ENCODE data around the gene DTNB.

The DTNB gene

GRCh38 chr2:25375371-25375988 is 297.9 kb downstream of the DTNB start:
- DNase-seq (ENCODE audit: extremely low read depth in 1 of 2, low read depth in 1 of 2): no peak

- no peak for DNase-seq (ENCODE audit: extremely low read depth in 1 of 2, low read depth in 1 of 2)
Measured at GRCh38 chr2:25374827-25375226, 298.6 kb downstream of the DTNB start.

- no peak for DNase-seq (ENCODE audit: extremely low read depth in 1 of 2, low read depth in 1 of 2)
Measured at GRCh38 chr2:25374411-25374810, 299.0 kb downstream of the DTNB start.

GRCh38 chr2:25373269-25373981 is 300.0 kb downstream of the DTNB start:
- no peak for DNase-seq (ENCODE audit: extremely low read depth in 1 of 2, low read depth in 1 of 2)

GRCh38 chr2:25372405-25373268 is 300.7 kb downstream of the DTNB start:
- no peak for DNase-seq (ENCODE audit: extremely low read depth in 1 of 2, low read depth in 1 of 2)

- no peak for DNase-seq (ENCODE audit: extremely low read depth in 1 of 2, low read depth in 1 of 2)
Measured at GRCh38 chr2:25371253-25372241, 301.8 kb downstream of the DTNB start.

- no peak for DNase-seq (ENCODE audit: extremely low read depth in 1 of 2, low read depth in 1 of 2)
Measured at GRCh38 chr2:25369876-25370275, 303.5 kb downstream of the DTNB start.

- DNase-seq (ENCODE audit: extremely low read depth in 1 of 2, low read depth in 1 of 2): no peak
Measured at GRCh38 chr2:25369439-25369838, 303.9 kb downstream of the DTNB start.

- DNase-seq (ENCODE audit: extremely low read depth in 1 of 2, low read depth in 1 of 2): no peak
Measured at GRCh38 chr2:25368660-25369059, 304.7 kb downstream of the DTNB start.

- no peak for DNase-seq (ENCODE audit: extremely low read depth in 1 of 2, low read depth in 1 of 2)
Measured at GRCh38 chr2:25367296-25367695, 306.1 kb downstream of the DTNB start.

- DNase-seq (ENCODE audit: extremely low read depth in 1 of 2, low read depth in 1 of 2): no peak
Measured at GRCh38 chr2:25366629-25367028, 306.7 kb downstream of the DTNB start.

- no peak for DNase-seq (ENCODE audit: extremely low read depth in 1 of 2, low read depth in 1 of 2)
Measured at GRCh38 chr2:25365241-25365640, 308.1 kb downstream of the DTNB start.

GRCh38 chr2:25363733-25364132 is 309.6 kb downstream of the DTNB start:
- no peak for DNase-seq (ENCODE audit: extremely low read depth in 1 of 2, low read depth in 1 of 2)

- DNase-seq (ENCODE audit: extremely low read depth in 1 of 2, low read depth in 1 of 2): peak in 1 of 2 donors; percentile 44
Measured at GRCh38 chr2:25362434-25363145, 310.8 kb downstream of the DTNB start.

GRCh38 chr2:25362049-25362433 is 311.3 kb downstream of the DTNB start:
- DNase-seq (ENCODE audit: extremely low read depth in 1 of 2, low read depth in 1 of 2): peak; percentile 85 to 89

GRCh38 chr2:25361261-25362048 is 311.9 kb downstream of the DTNB start:
- DNase-seq (ENCODE audit: extremely low read depth in 1 of 2, low read depth in 1 of 2): no peak

- no peak for DNase-seq (ENCODE audit: extremely low read depth in 1 of 2, low read depth in 1 of 2)
Measured at GRCh38 chr2:25358836-25359235, 314.5 kb downstream of the DTNB start.

GRCh38 chr2:25358249-25358815 is 315.0 kb downstream of the DTNB start:
- DNase-seq (ENCODE audit: extremely low read depth in 1 of 2, low read depth in 1 of 2): no peak

GRCh38 chr2:25356088-25356487 is 317.3 kb downstream of the DTNB start:
- DNase-seq (ENCODE audit: extremely low read depth in 1 of 2, low read depth in 1 of 2): no peak
